DND-41 (cell line): ENCODE results near the gene KRTAP2-3.
"Not testable (repeated sequence)": the region's sequence is repeated elsewhere in the genome, so short reads cannot be mapped to it uniquely, and the experiment has no call there.

ENCODE experiments used
- ATAC-seq: fragments of 200-7000 bp; cut with Tn5 transposase; 3 replicates; pipeline ENCODE4 v1.9.1; 2021; ENCODE audit warnings: low read depth; ENCODE audit not compliant: insufficient read depth
- DNase-seq: peaks from one replicate; pipeline ENCODE4 v3.0.0-alpha.2; 2020
- H2AFZ ChIP-seq: 2 replicates; pipeline ENCODE4 v1.6.0; 2012; ENCODE audit warnings: low read depth, low read length
- H3K27ac ChIP-seq: 2 replicates; pipeline ENCODE4 v1.5.1; 2012; ENCODE audit warnings: low read length, inconsistent platforms
- H3K27me3 ChIP-seq: fragments of 200-600 bp; sonication (generic); 2 replicates; pipeline ENCODE4 v1.6.0; 2012; ENCODE audit warnings: low read length, mild to moderate bottlenecking, inconsistent platforms; ENCODE audit not compliant: insufficient read depth, poor library complexity
- H3K36me3 ChIP-seq: 2 replicates; pipeline ENCODE4 v1.5.1; 2012; ENCODE audit warnings: low read length, inconsistent platforms; ENCODE audit not compliant: insufficient read depth
- H3K4me1 ChIP-seq: 2 replicates; pipeline ENCODE4 v1.5.1; 2012; ENCODE audit warnings: mild to moderate bottlenecking, low read length; ENCODE audit not compliant: insufficient read depth
- H3K4me2 ChIP-seq: 2 replicates; pipeline ENCODE4 v1.6.0; 2012; ENCODE audit warnings: mild to moderate bottlenecking, moderate library complexity, low read length, inconsistent platforms; ENCODE audit not compliant: insufficient read depth
- H3K4me3 ChIP-seq, 2 experiments: fragments of 200-600 bp in 1 of 2; shearing (Covaris generic) in 1 of 2; 2 replicates each; pipeline ENCODE4 v1.5.1; 2012 to 2016; ENCODE audit warnings: inconsistent platforms in 2 of 2, low read length in 2 of 2, mild to moderate bottlenecking in 2 of 2, low read depth in 1 of 2, moderate library complexity in 1 of 2
- H3K79me2 ChIP-seq: 2 replicates; pipeline ENCODE4 v1.6.0; 2012; ENCODE audit warnings: low read length, inconsistent platforms; ENCODE audit not compliant: insufficient read depth
- H3K9ac ChIP-seq: 2 replicates; pipeline ENCODE4 v1.6.0; 2012; ENCODE audit warnings: low read depth, mild to moderate bottlenecking, inconsistent platforms, low read length, moderate library complexity
- H3K9me3 ChIP-seq: 2 replicates; pipeline ENCODE4 v1.5.1; 2012; ENCODE audit warnings: low read length, moderate library complexity, mild to moderate bottlenecking, inconsistent platforms; ENCODE audit not compliant: insufficient read depth, severe bottlenecking
- H4K20me1 ChIP-seq: 2 replicates; pipeline ENCODE4 v1.6.0; 2012; ENCODE audit warnings: low read length; ENCODE audit not compliant: insufficient read depth
- CTCF ChIP-seq: IDR thresholded peaks from 2 replicates; pipeline ENCODE4 v1.5.1; 2012; ENCODE audit warnings: borderline replicate concordance, low read length, moderate library complexity, mild to moderate bottlenecking; ENCODE audit not compliant: poor library complexity, severe bottlenecking; ENCODE audit errors: extremely low read depth
- EZH2 ChIP-seq: IDR thresholded peaks from 3 replicates; pipeline ENCODE4 v1.6.1; 2012; ENCODE audit warnings: borderline replicate concordance, low read depth, mild to moderate bottlenecking, moderate library complexity, low read length, inconsistent platforms; ENCODE audit not compliant: severe bottlenecking

Gene KRTAP2-3

GRCh38 chr17:41065829-41066624, 6.1 kb upstream of the KRTAP2-3 start, which contains the start of gene KRTAP2-4:
TSS of gene KRTAP2-4 (minus strand) at chr17:41065879. CDS start at chr17:41065845, 34 bp downstream.
- Histone ChIP-seq H3K9ac (no peak within 1 kb of the TSS), H3K79me2 (no peaks in the 10 kb centered on the region), H3K4me1 (no peaks in the 10 kb centered on the region), H3K36me3 (no peaks in the 10 kb centered on the region), H3K9me3 (no peaks in the 10 kb centered on the region), H3K4me3 (no peak within 1 kb of the TSS), H2AFZ (no peak within 1 kb of the TSS), H3K27me3 (no peaks in the 10 kb centered on the region), H4K20me1 (no peaks in the 10 kb centered on the region), H3K4me2 (no peak within 1 kb of the TSS), H3K27ac (no peak within 1 kb of the TSS)
- DNase-seq (no peak), ATAC-seq (no peak)
- TF ChIP-seq EZH2 (no peak), CTCF (no peak)

GRCh38 chr17:41065016-41065689, 5.2 kb upstream of the KRTAP2-3 start:
- not testable (repeated sequence) for H3K4me2 ChIP-seq, H2AFZ ChIP-seq, H3K36me3 ChIP-seq, DNase-seq, H3K4me3 ChIP-seq, ATAC-seq, H3K4me1 ChIP-seq, H4K20me1 ChIP-seq, H3K79me2 ChIP-seq, H3K9me3 ChIP-seq, H3K27ac ChIP-seq, H3K9ac ChIP-seq, H3K27me3 ChIP-seq

GRCh38 chr17:41064301-41064700, 4.4 kb upstream of the KRTAP2-3 start:
- H3K36me3 ChIP-seq: no peaks in the 10 kb centered on the region
- H3K9ac ChIP-seq: no peak overlapping the region
- no peaks in the 10 kb centered on the region for H3K79me2 ChIP-seq
- H3K27me3 ChIP-seq: no peaks in the 10 kb centered on the region
- no peak overlapping the region for H3K4me3 ChIP-seq
- no peak for ATAC-seq
- no peak for DNase-seq
- H3K9me3 ChIP-seq: no peaks in the 10 kb centered on the region
- H3K27ac ChIP-seq: no peak overlapping the region
- no peak overlapping the region for H3K4me2 ChIP-seq
- no peaks in the 10 kb centered on the region for H4K20me1 ChIP-seq
- TF ChIP-seq CTCF: no peak
- H3K4me1 ChIP-seq: no peaks in the 10 kb centered on the region
- H2AFZ ChIP-seq: no peak overlapping the region

GRCh38 chr17:41063449-41063848, 3.5 kb upstream of the KRTAP2-3 start:
- H2AFZ ChIP-seq: no peak overlapping the region
- no peak for DNase-seq
- no peaks in the 10 kb centered on the region for H4K20me1 ChIP-seq
- H3K36me3 ChIP-seq: no peaks in the 10 kb centered on the region
- TF ChIP-seq EZH2: no peak
- no peak for TF ChIP-seq CTCF
- ATAC-seq: no peak
- H3K9ac ChIP-seq: no peak overlapping the region
- H3K4me1 ChIP-seq: no peaks in the 10 kb centered on the region
- no peak overlapping the region for H3K27ac ChIP-seq
- no peaks in the 10 kb centered on the region for H3K9me3 ChIP-seq
- no peaks in the 10 kb centered on the region for H3K27me3 ChIP-seq
- no peak overlapping the region for H3K4me2 ChIP-seq
- no peak overlapping the region for H3K4me3 ChIP-seq
- H3K79me2 ChIP-seq: no peaks in the 10 kb centered on the region
